Fibroblast of lung (primary cell): ENCODE results near the gene ABHD17C. TPM values are rescaled to one million over a fixed set of nuclear protein-coding genes. Genes with fewer than 3 reads are reported as not detected.

Experiments used
- DNase-seq, 2 donors: peaks; one replicate each; pipeline versions ENCODE4 v3.0.0 to v3.0.0-alpha.2; 2010; ENCODE audit warnings: low read depth in 2 of 2
- H2AFZ ChIP-seq: 2 replicates; pipeline ENCODE4 v1.5.1; 2012; ENCODE audit warnings: low read length, control low read depth, inconsistent platforms
- H3K27ac ChIP-seq: 2 replicates; pipeline ENCODE4 v1.5.1; 2011; ENCODE audit warnings: low read length, control low read depth; ENCODE audit not compliant: insufficient read depth
- H3K27me3 ChIP-seq: 2 replicates; pipeline ENCODE4 v1.5.1; 2011; ENCODE audit warnings: mild to moderate bottlenecking, low read length; ENCODE audit not compliant: control insufficient read depth, insufficient read depth
- H3K36me3 ChIP-seq: 2 replicates; pipeline ENCODE4 v1.5.1; 2011; ENCODE audit warnings: low read length; ENCODE audit not compliant: control insufficient read depth, insufficient read depth
- H3K4me1 ChIP-seq: 2 replicates; pipeline ENCODE4 v1.5.1; 2011; ENCODE audit warnings: low read length; ENCODE audit not compliant: control insufficient read depth, insufficient read depth; ENCODE audit errors: extremely low read depth
- H3K4me2 ChIP-seq: 2 replicates; pipeline ENCODE4 v1.5.1; 2011; ENCODE audit warnings: low read length, control low read depth; ENCODE audit not compliant: insufficient read depth; ENCODE audit errors: extremely low read depth
- H3K4me3 ChIP-seq, 4 experiments: fragments of 200-600 bp in 1 of 4; sonication (generic) in 1 of 4; replicated peaks in 1 of 4; 2 replicates each; pipeline ENCODE4 v1.5.1; 2011 to 2016; ENCODE audit warnings: low read length in 4 of 4, low read depth in 3 of 4, mild to moderate bottlenecking in 3 of 4, control low read depth in 2 of 4, inconsistent platforms in 1 of 4, mixed read lengths in 1 of 4; ENCODE audit not compliant: insufficient read depth in 1 of 4; ENCODE audit errors: control extremely low read depth in 1 of 4
- H3K79me2 ChIP-seq: 2 replicates; pipeline ENCODE4 v1.5.1; 2012; ENCODE audit warnings: mild to moderate bottlenecking, low read length, inconsistent platforms; ENCODE audit not compliant: control insufficient read depth, insufficient read depth
- H3K9ac ChIP-seq: 2 replicates; pipeline ENCODE4 v1.5.1; 2011; ENCODE audit warnings: mild to moderate bottlenecking, low read length, control low read depth; ENCODE audit not compliant: insufficient read depth
- H3K9me3 ChIP-seq: 2 replicates; pipeline ENCODE4 v1.5.1; 2012; ENCODE audit warnings: low read depth, low read length; ENCODE audit not compliant: control insufficient read depth, insufficient read depth
- H4K20me1 ChIP-seq: 2 replicates; pipeline ENCODE4 v1.5.1; 2011; ENCODE audit warnings: low read length; ENCODE audit not compliant: control insufficient read depth, insufficient read depth; ENCODE audit errors: extremely low read depth
- CTCF ChIP-seq, 2 donors: IDR thresholded peaks in 1 of 2; conservative IDR thresholded peaks in 1 of 2; 1 replicate in 1 of 2; 2 replicates in 1 of 2; pipeline ENCODE4 v1.5.1; 2011 to 2012; ENCODE audit warnings: low read length in 2 of 2, control low read depth in 1 of 2, inconsistent platforms in 1 of 2, low read depth in 1 of 2, mild to moderate bottlenecking in 1 of 2
- EZH2 ChIP-seq: IDR thresholded peaks from 2 replicates; pipeline ENCODE4 v1.5.1; 2012; ENCODE audit warnings: low read length, control low read depth, mild to moderate bottlenecking; ENCODE audit errors: missing control alignments
- polyA plus RNA-seq, 2 donors: library from polyadenylated mRNA; depleted of rRNA in 1 of 2; stranded (reverse) in 1 of 2; unstranded in 1 of 2; fragments of >200 nt; gene quantifications; 2 replicates each; pipeline ENCODE4 v1.2.1, GENCODE V29; 2011 to 2012; ENCODE audit warnings: missing spikeins in 1 of 2
- total RNA-seq: library from RNA; depleted of rRNA; stranded (reverse); fragments of >200 nt; gene quantifications from 2 replicates; pipeline ENCODE4 v1.2.1, GENCODE V29; 2014

Gene ABHD17C
- total and polyA plus RNA-seq, 2 donors (not counting 1 experiment from before 2014, with no cell fraction given): 14.0 to 38.7 TPM

- TF ChIP-seq CTCF (conservative IDR thresholded peaks at IDR 0.05 in 1 of 2, IDR thresholded peaks at IDR 0.05 in 1 of 2; ENCODE audit: low read depth in 1 of 2, low read length in 2 of 2): no peak
- TF ChIP-seq EZH2: no peak
- Histone ChIP-seq H3K4me2 (peak overlapping the region; percentile 48), H3K9me3 (no peaks in the 10 kb centered on the region), H3K9ac (no peak overlapping the region), H4K20me1 (no peaks in the 10 kb centered on the region), H3K36me3 (peaks cover 4% of the 10 kb centered on the region), H3K27ac (no peak overlapping the region), H3K4me1 (peaks cover 2% of the 10 kb centered on the region), H3K79me2 (peaks cover 76% of the 10 kb centered on the region), H2AFZ (no peak overlapping the region), H3K27me3 (no peaks in the 10 kb centered on the region), H3K4me3 (peak overlapping the region in 1 of 4 experiments; percentile 6)
- peak in 1 of 2 donors; percentile 51 for DNase-seq
Measured at GRCh38 chr15:80698676-80699075, 3.6 kb downstream of the ABHD17C start.

- Histone ChIP-seq H3K4me1 (peaks cover 2% of the 10 kb centered on the region), H3K79me2 (peaks cover 87% of the 10 kb centered on the region), H4K20me1 (no peaks in the 10 kb centered on the region), H2AFZ (no peak overlapping the region), H3K4me3 (no peak overlapping the region), H3K27me3 (no peaks in the 10 kb centered on the region), H3K9me3 (no peaks in the 10 kb centered on the region), H3K27ac (no peak overlapping the region), H3K36me3 (peaks cover 7% of the 10 kb centered on the region), H3K4me2 (no peak overlapping the region), H3K9ac (no peak overlapping the region)
- DNase-seq: peak in 1 of 2 donors; percentile 44
- no peak for TF ChIP-seq EZH2
- no peak for TF ChIP-seq CTCF (conservative IDR thresholded peaks at IDR 0.05 in 1 of 2, IDR thresholded peaks at IDR 0.05 in 1 of 2; ENCODE audit: low read depth in 1 of 2, low read length in 2 of 2)
Measured at GRCh38 chr15:80699981-80700380, 4.9 kb downstream of the ABHD17C start.

GRCh38 chr15:80701676-80702311, 6.7 kb downstream of the ABHD17C start:
- Histone ChIP-seq H2AFZ (no peak overlapping the region), H4K20me1 (no peaks in the 10 kb centered on the region), H3K36me3 (peaks cover 7% of the 10 kb centered on the region), H3K9ac (no peak overlapping the region), H3K4me2 (no peak overlapping the region), H3K9me3 (no peaks in the 10 kb centered on the region), H3K4me3 (no peak overlapping the region), H3K27ac (no peak overlapping the region), H3K27me3 (no peaks in the 10 kb centered on the region), H3K79me2 (peaks cover 91% of the 10 kb centered on the region), H3K4me1 (peaks cover 2% of the 10 kb centered on the region)
- DNase-seq: no peak
- TF ChIP-seq EZH2: no peak
- no peak for TF ChIP-seq CTCF (conservative IDR thresholded peaks at IDR 0.05 in 1 of 2, IDR thresholded peaks at IDR 0.05 in 1 of 2; ENCODE audit: low read depth in 1 of 2, low read length in 2 of 2)
